Kidney (tissue), 14 donors: ENCODE data around the gene POU2F2. TPM values are rescaled to one million over a fixed set of nuclear protein-coding genes. Genes with fewer than 3 reads are reported as not detected.

ENCODE experiments used
- DNase-seq, 5 donors: peaks; one replicate each; pipeline ENCODE4 v3.0.0-alpha.2; 2013 to 2020
- FAIRE-seq: peaks from 2 replicates; lab custom pipeline; 2012; peaks lifted over from hg19 to GRCh38; lab: Jason Lieb, UNC
- H3K27ac ChIP-seq, 2 donors: one replicate each; pipeline ENCODE4 v1.7.0; 2013; ENCODE audit warnings: low read depth in 2 of 2, low read length in 2 of 2, inconsistent platforms in 1 of 2
- H3K27me3 ChIP-seq: one replicate; pipeline ENCODE4 v1.7.1; 2013; ENCODE audit warnings: low read length, inconsistent platforms; ENCODE audit not compliant: control insufficient read depth, insufficient read depth
- H3K36me3 ChIP-seq, 3 donors: one replicate each; pipeline versions ENCODE4 v1.7.0 to v1.7.1; 2013; ENCODE audit warnings: low read length in 3 of 3, control low read depth in 1 of 3, inconsistent platforms in 1 of 3; ENCODE audit not compliant: insufficient read depth in 3 of 3, control insufficient read depth in 2 of 3
- H3K4me1 ChIP-seq, 3 donors: one replicate each; pipeline versions ENCODE4 v1.7.0 to v1.7.1; 2013; ENCODE audit warnings: low read length in 3 of 3, inconsistent platforms in 1 of 3, low read depth in 1 of 3; ENCODE audit not compliant: control insufficient read depth in 2 of 3, insufficient read depth in 2 of 3
- H3K4me3 ChIP-seq, 3 donors: one replicate each; pipeline versions ENCODE4 v1.7.0 to v1.8.1; 2013; ENCODE audit warnings: low read length in 3 of 3, control low read depth in 1 of 3, inconsistent platforms in 1 of 3
- H3K9ac ChIP-seq, 3 donors: one replicate each; pipeline versions ENCODE4 v1.7.0 to v1.7.1; 2013; ENCODE audit warnings: low read length in 3 of 3, control low read depth in 1 of 3, inconsistent platforms in 1 of 3
- H3K9me3 ChIP-seq, 3 donors: one replicate each; pipeline versions ENCODE4 v1.7.0 to v1.7.1; 2013; ENCODE audit warnings: low read length in 3 of 3, control low read depth in 1 of 3, inconsistent platforms in 1 of 3; ENCODE audit not compliant: control insufficient read depth in 2 of 3, insufficient read depth in 1 of 3
- CTCF ChIP-seq: IDR thresholded peaks from 3 replicates; pipeline ENCODE4 v1.5.1; 2012; ENCODE audit warnings: mild to moderate bottlenecking, moderate library complexity, borderline replicate concordance; ENCODE audit not compliant: insufficient read depth; ENCODE audit errors: extremely low read depth
- intact Hi-C: fragments of 100-400 bp; cut with DNase I; formaldehyde crosslinking; loops from one replicate; pipeline ENCODE4 v1.11.1; 2022
- polyA plus RNA-seq: library from polyadenylated mRNA; stranded (reverse); fragments of 350-450 nt; fragmentation: Illumina TruSeq; extraction: RNeasy Lipid Tissue Mini Kit (QIAGEN cat#74804); gene quantifications from one replicate; pipeline ENCODE4 v1.2.3, GENCODE V29; 2014; ENCODE audit warnings: low read depth, low replicate concordance; ENCODE audit not compliant: insufficient read depth
- total RNA-seq: library from RNA; stranded (reverse); fragmentation: NEBNext Ultra II Directional; extraction: Animal tissue kit (Norgen Biotek cat#: 25700); gene quantifications from one replicate; pipeline ENCODE4 v1.2.1, GENCODE V29; 2021
- donor health status: control.
- donor health status: control.
- donor health status: control.
- donor health status: control.
- donor health status: control.
- donor health status: DM: yes; HTN: yes; CAD: no.
- donor health status: Normal renal cell carcinoma (clear cell type).

Gene POU2F2
- total and polyA plus RNA-seq, 2 donors from 2014 or later = 1.3 to 9.8 TPM

GRCh38 chr19:42099336-42099925 lies 32.8 kb downstream of the POU2F2 start:
- no peaks in the 10 kb centered on the region for H3K36me3 ChIP-seq
- intact Hi-C loops = no loop called here
- DNase-seq = no peak
- no peak for FAIRE-seq
- no peaks in the 10 kb centered on the region for H3K4me1 ChIP-seq
- H3K27me3 ChIP-seq = no peaks in the 10 kb centered on the region
- H3K4me3 ChIP-seq = no peak overlapping the region
- TF ChIP-seq CTCF = no peak
- no peak overlapping the region for H3K27ac ChIP-seq
- H3K9me3 ChIP-seq = no peaks in the 10 kb centered on the region
- H3K9ac ChIP-seq = no peak overlapping the region

GRCh38 chr19:42098781-42099180 lies 33.5 kb downstream of the POU2F2 start:
- no peaks in the 10 kb centered on the region for H3K4me1 ChIP-seq
- intact Hi-C loops = no loop called here
- TF ChIP-seq CTCF = no peak
- H3K9me3 ChIP-seq = no peaks in the 10 kb centered on the region
- H3K36me3 ChIP-seq = no peaks in the 10 kb centered on the region
- DNase-seq (no peak), FAIRE-seq (no peak)
- H3K27ac ChIP-seq = no peak overlapping the region
- H3K27me3 ChIP-seq = no peaks in the 10 kb centered on the region
- no peak overlapping the region for H3K4me3 ChIP-seq
- no peak overlapping the region for H3K9ac ChIP-seq

- H3K27ac ChIP-seq = no peak overlapping the region
- H3K27me3 ChIP-seq = no peaks in the 10 kb centered on the region
- DNase-seq = peak in 1 of 5 donors; percentile 22
- H3K9ac ChIP-seq = no peak overlapping the region
- TF ChIP-seq CTCF = no peak
- no peak overlapping the region for H3K4me3 ChIP-seq
- no peaks in the 10 kb centered on the region for H3K36me3 ChIP-seq
- FAIRE-seq = no peak
- H3K4me1 ChIP-seq = no peaks in the 10 kb centered on the region
- intact Hi-C loops = no loop called here
- no peaks in the 10 kb centered on the region for H3K9me3 ChIP-seq
These were observed 34.8 kb downstream of the POU2F2 start for GRCh38 chr19:42097461-42097860.
